Measurements from ENCODE around the gene RNU5B-1.
"Not testable (repeated sequence)": the region's sequence is repeated elsewhere in the genome, so short reads cannot be mapped to it uniquely, and the experiment has no call there.

Gene RNU5B-1

DNA sequence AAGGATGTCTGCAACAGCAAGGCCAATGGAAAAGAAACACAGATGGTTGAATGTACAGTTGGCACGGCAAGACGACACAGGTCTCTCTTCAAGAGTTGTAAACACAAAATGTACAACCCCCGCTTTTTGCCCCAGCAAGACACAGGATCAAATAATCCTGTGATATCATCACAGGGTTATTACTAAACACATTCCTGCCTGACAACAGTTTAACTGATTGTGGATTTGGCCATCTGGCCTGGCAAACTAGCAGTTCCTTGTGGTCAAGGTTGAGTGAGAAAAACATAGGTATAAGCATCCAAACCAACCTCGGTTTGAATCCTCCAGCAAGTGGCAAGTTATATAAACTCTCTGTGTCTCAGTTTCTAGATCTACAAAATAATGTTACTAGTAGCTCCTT, 41.2 kb upstream of the RNU5B-1 start:
- no peak overlapping the region for H3K4me3 ChIP-seq (ENCODE audit: control insufficient read depth in 1 of 7, extremely low read depth in 1 of 7, insufficient read depth in 4 of 7, low read depth in 2 of 7, low read length in 6 of 7)
- H3K36me3 ChIP-seq (ENCODE audit: control insufficient read depth in 4 of 4, insufficient read depth in 4 of 4, low read length in 3 of 4): peaks cover 6 to 35% (median 21%) of the 10 kb centered on the region in 4 experiments
- H3K27ac ChIP-seq (ENCODE audit: insufficient read depth in 1 of 2, low read depth in 1 of 2, low read length in 2 of 2, poor library complexity in 1 of 2, severe bottlenecking in 2 of 2): no peak overlapping the region
- ChIA-PET CTCF (interaction anchor here (0.6 to 1.4 kb wide), 2 partner anchors 15 to 591 kb away, joined by 3 to 4 read pairs; no protein-coding TSS in a partner anchor), POLR2A (no interaction called here)
- 92% methylated on average over 2 of the region's 4 CpGs for WGBS (ENCODE audit: insufficient coverage)
- no peaks in the 10 kb centered on the region for H3K27me3 ChIP-seq (replicated peaks in 2 of 5; ENCODE audit: control insufficient read depth in 4 of 5, insufficient read depth in 5 of 5, low read length in 4 of 5)
- no peaks in the 10 kb centered on the region for H3K9me3 ChIP-seq (ENCODE audit: control extremely low read depth in 1 of 5, control insufficient read depth in 4 of 5, insufficient read depth in 2 of 5, low read depth in 1 of 5, low read length in 4 of 5)
- DNase-seq: no peak
- peaks cover 0 to 28% (median 18%) of the 10 kb centered on the region in 4 experiments for H3K4me1 ChIP-seq (ENCODE audit: control extremely low read depth in 1 of 4, control insufficient read depth in 4 of 4, insufficient read depth in 4 of 4, low read length in 3 of 4)

DNA sequence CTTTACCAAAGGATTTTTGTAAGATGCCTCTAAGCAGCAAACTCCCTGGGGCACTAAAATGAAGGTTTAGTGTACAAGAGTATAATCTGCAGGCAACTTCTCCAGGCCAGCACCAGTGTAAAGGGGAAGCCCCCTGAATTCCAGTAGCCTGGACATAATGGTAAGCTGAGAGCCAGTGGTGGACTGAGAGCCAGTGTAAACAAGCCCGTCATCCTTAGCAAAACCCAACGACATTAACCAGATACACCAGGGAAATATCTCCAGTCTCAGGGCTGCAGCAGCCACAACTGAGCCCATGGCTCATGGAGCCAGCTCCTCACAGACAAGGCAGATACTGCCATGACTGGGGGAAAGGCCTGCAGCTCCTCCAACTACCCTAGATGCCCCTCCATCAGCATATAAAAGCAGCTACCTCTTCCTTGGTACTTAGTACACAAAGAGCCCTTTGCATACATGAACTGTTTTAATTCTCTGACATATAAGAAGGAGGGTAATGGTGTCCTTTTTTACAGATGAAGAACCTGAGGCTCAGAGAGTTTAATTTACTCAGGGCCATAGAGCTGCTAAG, 39.5 kb upstream of the RNU5B-1 start:
- H3K9me3 ChIP-seq (ENCODE audit: control extremely low read depth in 1 of 5, control insufficient read depth in 4 of 5, insufficient read depth in 2 of 5, low read depth in 1 of 5, low read length in 4 of 5): no peaks in the 10 kb centered on the region
- peaks cover 9 to 42% (median 17%) of the 10 kb centered on the region in 4 experiments for H3K36me3 ChIP-seq (ENCODE audit: control insufficient read depth in 4 of 4, insufficient read depth in 4 of 4, low read length in 3 of 4)
- no peak for DNase-seq
- CTCF ChIA-PET: interaction anchor here (1.2 to 1.4 kb wide), 6 partner anchors 9 to 77 kb away, joined by 3 to 6 read pairs (median 4); no protein-coding TSS in a partner anchor
- peaks cover 0 to 12% (median 6%) of the 10 kb centered on the region in 4 experiments for H3K4me1 ChIP-seq (ENCODE audit: control extremely low read depth in 1 of 4, control insufficient read depth in 4 of 4, insufficient read depth in 4 of 4, low read length in 3 of 4)
- WGBS (ENCODE audit: insufficient coverage): 100% methylated on average over 1 of the region's 2 CpGs
- H3K4me3 ChIP-seq (ENCODE audit: control insufficient read depth in 1 of 7, extremely low read depth in 1 of 7, insufficient read depth in 4 of 7, low read depth in 2 of 7, low read length in 6 of 7): no peak overlapping the region
- H3K27me3 ChIP-seq (replicated peaks in 2 of 5; ENCODE audit: control insufficient read depth in 4 of 5, insufficient read depth in 5 of 5, low read length in 4 of 5): no peaks in the 10 kb centered on the region
- POLR2A ChIA-PET: no interaction called here
- no peak overlapping the region for H3K27ac ChIP-seq (ENCODE audit: insufficient read depth in 1 of 2, low read depth in 1 of 2, low read length in 2 of 2, poor library complexity in 1 of 2, severe bottlenecking in 2 of 2)

DNA sequence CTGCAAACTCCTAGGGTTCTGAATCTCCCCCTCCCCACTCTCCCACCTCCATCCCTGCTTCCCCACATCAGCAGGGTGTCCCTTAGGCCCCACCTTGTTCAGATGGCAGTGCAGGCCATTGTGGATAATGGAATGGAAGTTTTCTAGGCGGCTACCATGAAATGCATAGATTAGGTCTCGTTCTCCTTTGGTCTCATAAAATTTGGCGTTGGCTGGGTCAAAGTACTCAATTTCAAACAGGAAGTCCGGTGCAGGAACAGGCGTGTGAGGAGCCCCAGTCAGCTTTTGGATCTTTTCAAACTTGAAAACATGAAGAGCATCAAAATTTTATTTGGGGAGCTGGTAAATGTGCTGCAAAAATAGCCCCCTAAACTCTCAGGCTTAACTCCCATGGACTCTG, 38.0 kb upstream of the RNU5B-1 start:
- no peak overlapping the region for H3K27ac ChIP-seq (ENCODE audit: insufficient read depth in 1 of 2, low read depth in 1 of 2, low read length in 2 of 2, poor library complexity in 1 of 2, severe bottlenecking in 2 of 2)
- POLR2A ChIA-PET: no interaction called here
- WGBS (ENCODE audit: insufficient coverage): 88% methylated on average over 5 of the region's 5 CpGs

DNA sequence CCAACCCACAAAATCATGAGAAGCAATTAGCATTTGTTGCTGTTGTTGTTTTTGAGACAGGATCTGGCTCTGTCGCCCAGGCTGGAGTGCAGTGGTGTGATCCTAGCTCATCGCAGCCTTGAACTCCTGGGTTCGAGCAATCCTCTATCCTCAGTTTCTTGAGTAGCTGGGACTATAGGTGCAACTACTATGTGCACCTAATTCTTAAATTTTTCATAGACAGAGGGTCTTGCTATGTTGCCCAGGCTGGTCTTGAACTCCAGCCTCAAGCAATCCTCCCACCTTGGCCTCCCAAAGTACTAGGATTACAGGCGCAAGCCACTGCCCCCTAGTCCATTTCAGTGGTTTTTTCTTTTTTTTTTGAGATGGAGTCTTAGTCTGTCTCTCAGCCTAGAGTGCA, 36.1 kb upstream of the RNU5B-1 start:
- WGBS (ENCODE audit: insufficient coverage): 97% methylated on average over 3 of the region's 4 CpGs
- H3K4me1 ChIP-seq (ENCODE audit: control extremely low read depth in 1 of 4, control insufficient read depth in 4 of 4, insufficient read depth in 4 of 4, low read length in 3 of 4): peaks cover 0 to 4% (median 0%) of the 10 kb centered on the region in 4 experiments
- no peak overlapping the region for H3K27ac ChIP-seq (ENCODE audit: insufficient read depth in 1 of 2, low read depth in 1 of 2, low read length in 2 of 2, poor library complexity in 1 of 2, severe bottlenecking in 2 of 2)
- H3K4me3 ChIP-seq (ENCODE audit: control insufficient read depth in 1 of 7, extremely low read depth in 1 of 7, insufficient read depth in 4 of 7, low read depth in 2 of 7, low read length in 6 of 7): no peak overlapping the region
- no peaks in the 10 kb centered on the region for H3K9me3 ChIP-seq (ENCODE audit: control extremely low read depth in 1 of 5, control insufficient read depth in 4 of 5, insufficient read depth in 2 of 5, low read depth in 1 of 5, low read length in 4 of 5)
- ChIA-PET CTCF (interaction anchor here (0.7 to 6.3 kb wide), 8 partner anchors 10 to 81 kb away, joined by 3 to 80 read pairs (median 4); partner anchors contain the start of genes CILP and CLPX), POLR2A (no interaction called here)
- H3K27me3 ChIP-seq (replicated peaks in 2 of 5; ENCODE audit: control insufficient read depth in 4 of 5, insufficient read depth in 5 of 5, low read length in 4 of 5): no peaks in the 10 kb centered on the region
- peaks cover 2 to 31% (median 8%) of the 10 kb centered on the region in 4 experiments for H3K36me3 ChIP-seq (ENCODE audit: control insufficient read depth in 4 of 4, insufficient read depth in 4 of 4, low read length in 3 of 4)
- no peak for DNase-seq

More for the DNA sequence above, 38.0 kb upstream of the RNU5B-1 start:
- Histone ChIP-seq H3K27me3 (replicated peaks in 2 of 5; ENCODE audit: control insufficient read depth in 4 of 5, insufficient read depth in 5 of 5, low read length in 4 of 5) (no peaks in the 10 kb centered on the region), H3K4me3 (ENCODE audit: control insufficient read depth in 1 of 7, extremely low read depth in 1 of 7, insufficient read depth in 4 of 7, low read depth in 2 of 7, low read length in 6 of 7) (no peak overlapping the region), H3K4me1 (ENCODE audit: control extremely low read depth in 1 of 4, control insufficient read depth in 4 of 4, insufficient read depth in 4 of 4, low read length in 3 of 4) (peaks cover 0 to 4% (median 0%) of the 10 kb centered on the region in 4 experiments), H3K9me3 (ENCODE audit: control extremely low read depth in 1 of 5, control insufficient read depth in 4 of 5, insufficient read depth in 2 of 5, low read depth in 1 of 5, low read length in 4 of 5) (no peaks in the 10 kb centered on the region), H3K36me3 (ENCODE audit: control insufficient read depth in 4 of 4, insufficient read depth in 4 of 4, low read length in 3 of 4) (peaks cover 9 to 44% (median 11%) of the 10 kb centered on the region in 4 experiments)
- CTCF ChIA-PET: interaction anchor here (0.8 kb wide), 1 partner anchor 9 kb away, joined by 3 read pairs; no protein-coding TSS in a partner anchor
- DNase-seq: no peak

DNA sequence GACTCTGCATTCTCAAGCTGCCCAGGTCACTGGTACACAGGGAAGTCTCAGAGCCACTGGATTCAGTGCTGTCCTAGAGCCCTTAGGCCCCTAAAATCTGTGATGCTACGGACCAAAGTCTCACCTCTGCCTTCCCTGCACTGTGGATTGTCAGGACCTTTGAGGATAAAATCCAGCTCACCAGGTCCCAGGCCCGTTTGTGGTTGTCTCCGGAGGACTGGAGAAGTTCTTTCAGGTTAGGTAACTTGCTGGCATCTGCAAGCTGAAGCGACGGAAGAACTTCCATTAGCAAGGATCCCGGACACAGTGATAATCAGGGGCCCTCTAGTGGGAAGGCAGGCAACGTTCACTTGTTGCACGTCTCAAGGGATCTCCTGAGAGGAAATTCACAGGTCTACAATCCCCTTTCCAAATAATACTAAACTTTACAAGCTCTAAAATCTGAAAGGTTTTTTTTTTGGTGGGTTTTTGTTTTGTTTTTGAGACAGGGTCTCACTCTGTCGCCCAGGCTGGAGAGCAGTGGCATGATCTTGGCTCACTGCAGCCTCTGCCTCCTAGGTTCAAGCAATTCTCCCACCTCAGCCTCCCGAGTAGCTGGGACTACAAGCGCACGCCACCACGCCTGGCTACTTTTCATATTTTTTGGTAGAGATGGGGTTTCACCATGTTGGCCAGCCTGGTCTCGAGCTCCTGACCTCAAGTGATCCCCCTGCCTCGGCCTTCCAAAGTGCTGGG, 33.5 kb upstream of the RNU5B-1 start:
- Histone ChIP-seq H3K4me1 (ENCODE audit: control extremely low read depth in 1 of 4, control insufficient read depth in 4 of 4, insufficient read depth in 4 of 4, low read length in 3 of 4) (peaks cover 0 to 11% (median 4%) of the 10 kb centered on the region in 4 experiments), H3K36me3 (ENCODE audit: control insufficient read depth in 4 of 4, insufficient read depth in 4 of 4, low read length in 3 of 4) (peaks cover 0 to 18% (median 6%) of the 10 kb centered on the region in 4 experiments), H3K4me3 (ENCODE audit: control insufficient read depth in 1 of 7, extremely low read depth in 1 of 7, insufficient read depth in 4 of 7, low read depth in 2 of 7, low read length in 6 of 7) (peak overlapping the region in 1 of 7 experiments; percentile 30)
- POLR2A ChIA-PET; H3K9me3 ChIP-seq (ENCODE audit: control extremely low read depth in 1 of 5, control insufficient read depth in 4 of 5, insufficient read depth in 2 of 5, low read depth in 1 of 5, low read length in 4 of 5); H3K27ac ChIP-seq (ENCODE audit: insufficient read depth in 1 of 2, low read depth in 1 of 2, low read length in 2 of 2, poor library complexity in 1 of 2, severe bottlenecking in 2 of 2); H3K27me3 ChIP-seq (replicated peaks in 2 of 5; ENCODE audit: control insufficient read depth in 4 of 5, insufficient read depth in 5 of 5, low read length in 4 of 5): not testable (repeated sequence)
- DNase-seq: peak; percentile 74 to 79 (median 76)
- CTCF ChIA-PET: interaction anchor here (0.9 to 6.3 kb wide), 27 partner anchors 9 to 197 kb away, joined by 3 to 80 read pairs (median 4); partner anchors contain the start of genes CILP, CLPX, PARP16 and RNU5A-1
- WGBS (ENCODE audit: insufficient coverage): 55% methylated on average over 13 of the region's 15 CpGs

DNA sequence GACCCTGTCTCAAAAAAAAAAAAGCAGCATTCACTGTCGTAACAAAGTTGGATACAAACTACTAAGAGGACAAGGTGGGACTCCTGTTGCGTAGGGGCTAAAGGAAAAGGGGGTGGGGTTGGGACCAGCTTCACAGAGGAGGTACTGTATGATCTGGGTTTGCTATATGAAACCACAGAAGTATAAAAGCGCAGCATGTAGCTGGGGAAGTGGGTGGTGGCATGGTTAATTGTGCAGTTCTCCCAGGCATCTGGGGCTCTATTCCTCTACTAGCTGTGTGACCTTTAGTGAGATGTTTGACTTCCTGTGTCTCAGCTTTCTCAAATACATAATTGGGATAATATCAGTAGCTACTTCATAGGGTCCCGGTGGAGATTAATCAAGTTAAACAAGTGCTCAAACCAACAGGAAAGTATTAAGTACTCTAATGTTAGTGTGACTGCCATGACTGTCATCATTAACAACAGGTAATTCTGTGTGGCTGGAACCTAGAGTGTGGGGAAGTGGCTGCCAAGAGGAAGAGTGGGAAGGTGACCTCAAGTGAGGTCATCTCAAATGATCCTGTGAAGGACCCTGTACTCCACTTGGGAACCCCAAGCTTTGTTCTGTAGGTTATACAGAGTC, 29.3 kb upstream of the RNU5B-1 start:
- CTCF ChIA-PET: interaction anchor here (0.8 to 1.9 kb wide), 5 partner anchors 9 to 89 kb away, joined by 3 to 6 read pairs (median 3); partner anchors contain the start of gene PARP16
- POLR2A ChIA-PET: interaction anchor here (1.2 kb wide), 1 partner anchor 10 kb away, joined by 3 read pairs; no protein-coding TSS in a partner anchor
- no peaks in the 10 kb centered on the region for H3K27me3 ChIP-seq (replicated peaks in 2 of 5; ENCODE audit: control insufficient read depth in 4 of 5, insufficient read depth in 5 of 5, low read length in 4 of 5)
- H3K4me3 ChIP-seq (ENCODE audit: control insufficient read depth in 1 of 7, extremely low read depth in 1 of 7, insufficient read depth in 4 of 7, low read depth in 2 of 7, low read length in 6 of 7): no peak overlapping the region
- WGBS (ENCODE audit: insufficient coverage): 65% methylated on average over 2 of the region's 4 CpGs
- peaks cover 3 to 18% (median 4%) of the 10 kb centered on the region in 4 experiments for H3K36me3 ChIP-seq (ENCODE audit: control insufficient read depth in 4 of 4, insufficient read depth in 4 of 4, low read length in 3 of 4)
- H3K9me3 ChIP-seq (ENCODE audit: control extremely low read depth in 1 of 5, control insufficient read depth in 4 of 5, insufficient read depth in 2 of 5, low read depth in 1 of 5, low read length in 4 of 5): no peaks in the 10 kb centered on the region
- H3K4me1 ChIP-seq (ENCODE audit: control extremely low read depth in 1 of 4, control insufficient read depth in 4 of 4, insufficient read depth in 4 of 4, low read length in 3 of 4): peaks cover 0 to 13% (median 5%) of the 10 kb centered on the region in 4 experiments
- H3K27ac ChIP-seq (ENCODE audit: insufficient read depth in 1 of 2, low read depth in 1 of 2, low read length in 2 of 2, poor library complexity in 1 of 2, severe bottlenecking in 2 of 2): no peak overlapping the region
- no peak for DNase-seq

All from common myeloid progenitor, CD34-positive (primary cell).